Esophagus squamous epithelium (tissue), 5 donors: ENCODE measurements around the gene SNX10. TPM values are rescaled to one million over a fixed set of nuclear protein-coding genes. Genes with fewer than 3 reads are reported as not detected.

Source experiments
- DNase-seq: peaks from one replicate; lab custom pipeline; 2025; lab: John Stamatoyannopoulos, UW
- H3K27ac ChIP-seq, 4 donors: fragments of 200-600 bp; sonication (generic); one replicate each; pipeline ENCODE4 v1.5.1; 2016 to 2019; ENCODE audit warnings: mild to moderate bottlenecking in 1 of 4
- H3K27me3 ChIP-seq, 4 donors: fragments of 200-600 bp; sonication (generic); 1 replicate in 3 of 4; 2 replicates in 1 of 4; pipeline versions ENCODE4 v1.5.1 to v1.6.0; 2017 to 2021; ENCODE audit warnings: antibody characterized with exemption in 1 of 4
- H3K36me3 ChIP-seq, 3 donors: fragments of 200-600 bp; sonication (generic); one replicate each; pipeline ENCODE4 v1.5.1; 2016 to 2019
- H3K4me1 ChIP-seq, 3 donors: fragments of 200-600 bp; sonication (generic); one replicate each; pipeline ENCODE4 v1.5.1; 2017 to 2019
- H3K4me3 ChIP-seq, 4 donors: fragments of 200-600 bp; sonication (generic); 1 replicate in 3 of 4; 2 replicates in 1 of 4; pipeline ENCODE4 v1.5.1; 2016 to 2019; ENCODE audit warnings: mild to moderate bottlenecking in 2 of 4, moderate library complexity in 1 of 4
- H3K9me3 ChIP-seq, 3 donors: fragments of 200-600 bp; sonication (generic); one replicate each; pipeline ENCODE4 v1.5.1; 2016 to 2019
- POLR2A ChIP-seq, 4 donors: fragments of 450-650 bp; IDR thresholded peaks; one replicate each; pipeline ENCODE4 v1.6.1; 2017; ENCODE audit warnings: antibody characterized with exemption in 4 of 4, mild to moderate bottlenecking in 4 of 4, moderate library complexity in 3 of 4
- WGBS, 2 donors: methylation state at CpG; one replicate each; pipeline ENCODE4 v1.1.5; 2018; 5-methylcytosine and 5-hydroxymethylcytosine counted together
- intact Hi-C: fragments of 100-400 bp; cut with DNase I; formaldehyde crosslinking; loops from one replicate; pipeline ENCODE4 v1.15.0; 2022
- total RNA-seq, 4 donors: library from RNA; depleted of rRNA; stranded (reverse); fragments of >200 nt; gene quantifications; one replicate each; pipeline ENCODE4 v1.1.0, GENCODE V29; 2016
- TF ChIP-seq, protein P1 (sequence below), 6 experiments: fragments of 450-650 bp in 4 of 6; fragments of 200-600 bp in 2 of 6; sonication (generic) in 2 of 6; IDR thresholded peaks; one replicate each; pipeline ENCODE4 v1.5.1; 2016 to 2019; ENCODE audit warnings: antibody characterized with exemption in 6 of 6, mild to moderate bottlenecking in 4 of 6, moderate library complexity in 4 of 6
- donor health status: DM: yes; HTN: yes; CAD: no.

The SNX10 gene
- total RNA-seq, 4 donors from 2014 or later: 2.7 to 7.4 (median 3.6) TPM; not detected in 1

DNA sequence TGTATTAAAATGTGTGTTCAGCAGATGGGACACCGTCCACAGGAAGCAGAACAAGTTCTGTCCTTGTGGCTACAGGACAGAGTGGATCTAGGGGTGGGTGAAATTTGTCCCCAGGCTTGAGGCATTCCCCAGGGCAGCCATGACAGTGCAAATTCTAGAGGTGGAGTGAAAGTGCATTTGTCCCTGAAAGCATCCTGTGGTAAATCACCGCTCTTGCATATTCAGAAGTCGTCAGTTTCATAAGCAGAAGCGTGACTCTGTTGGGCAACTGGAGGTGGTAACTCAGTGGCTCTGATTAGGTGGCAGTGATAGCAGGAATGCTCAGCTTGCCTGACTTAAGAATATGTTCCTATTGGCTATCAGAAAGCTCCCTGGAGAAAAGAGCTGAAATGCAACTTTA is 96.6 kb downstream of the SNX10 start:
- Histone ChIP-seq H3K9me3 (no peaks in the 10 kb centered on the region), H3K4me3 (no peak overlapping the region), H3K27ac (no peak overlapping the region), H3K4me1 (no peaks in the 10 kb centered on the region), H3K36me3 (no peaks in the 10 kb centered on the region), H3K27me3 (peaks cover 0 to 90% (median 0%) of the 10 kb centered on the region in 4 donors)
- intact Hi-C loops: no loop called here
- 57 to 80% methylated on average over 4 of the region's 4 CpGs for whole genome bisulfite sequencing, 2 donors
- no peak for TF ChIP-seq POLR2A (IDR thresholded peaks at IDR 0.05)
- TF ChIP-seq, protein P1, sequence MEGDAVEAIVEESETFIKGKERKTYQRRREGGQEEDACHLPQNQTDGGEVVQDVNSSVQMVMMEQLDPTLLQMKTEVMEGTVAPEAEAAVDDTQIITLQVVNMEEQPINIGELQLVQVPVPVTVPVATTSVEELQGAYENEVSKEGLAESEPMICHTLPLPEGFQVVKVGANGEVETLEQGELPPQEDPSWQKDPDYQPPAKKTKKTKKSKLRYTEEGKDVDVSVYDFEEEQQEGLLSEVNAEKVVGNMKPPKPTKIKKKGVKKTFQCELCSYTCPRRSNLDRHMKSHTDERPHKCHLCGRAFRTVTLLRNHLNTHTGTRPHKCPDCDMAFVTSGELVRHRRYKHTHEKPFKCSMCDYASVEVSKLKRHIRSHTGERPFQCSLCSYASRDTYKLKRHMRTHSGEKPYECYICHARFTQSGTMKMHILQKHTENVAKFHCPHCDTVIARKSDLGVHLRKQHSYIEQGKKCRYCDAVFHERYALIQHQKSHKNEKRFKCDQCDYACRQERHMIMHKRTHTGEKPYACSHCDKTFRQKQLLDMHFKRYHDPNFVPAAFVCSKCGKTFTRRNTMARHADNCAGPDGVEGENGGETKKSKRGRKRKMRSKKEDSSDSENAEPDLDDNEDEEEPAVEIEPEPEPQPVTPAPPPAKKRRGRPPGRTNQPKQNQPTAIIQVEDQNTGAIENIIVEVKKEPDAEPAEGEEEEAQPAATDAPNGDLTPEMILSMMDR (IDR thresholded peaks at IDR 0.05): no peak
- no peak for DNase-seq

DNA sequence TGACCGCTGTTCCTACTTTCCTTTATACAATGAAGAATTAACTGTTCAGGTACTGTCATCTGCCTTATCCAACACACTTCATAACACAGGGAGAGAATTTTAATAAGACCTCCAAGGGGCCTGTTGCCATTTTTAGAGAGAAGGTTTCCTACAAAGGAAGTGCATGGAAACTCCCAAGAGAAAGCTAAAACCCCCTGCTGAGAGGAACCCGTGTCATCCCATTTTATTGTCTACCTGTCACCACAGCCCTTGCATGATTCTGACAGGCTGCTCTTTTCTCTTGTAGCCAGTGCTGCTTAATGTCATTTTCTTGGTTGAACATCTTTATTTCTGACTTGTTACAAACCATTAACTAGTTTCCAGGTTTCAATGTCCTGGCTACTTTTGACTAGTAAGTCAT is 98.4 kb downstream of the SNX10 start:
- intact Hi-C loops: no loop called here
- H3K4me3 ChIP-seq: no peak overlapping the region
- H3K27me3 ChIP-seq: peaks cover 0 to 78% (median 0%) of the 10 kb centered on the region in 4 donors
- no peaks in the 10 kb centered on the region for H3K9me3 ChIP-seq
- no peak for TF ChIP-seq POLR2A (IDR thresholded peaks at IDR 0.05)
- TF ChIP-seq, protein P1 (IDR thresholded peaks at IDR 0.05): no peak
- H3K36me3 ChIP-seq: no peaks in the 10 kb centered on the region
- WGBS, 2 donors: 69 to 79% methylated on average over 2 of the region's 2 CpGs
- no peak overlapping the region for H3K27ac ChIP-seq
- no peaks in the 10 kb centered on the region for H3K4me1 ChIP-seq
- no peak for DNase-seq

DNA sequence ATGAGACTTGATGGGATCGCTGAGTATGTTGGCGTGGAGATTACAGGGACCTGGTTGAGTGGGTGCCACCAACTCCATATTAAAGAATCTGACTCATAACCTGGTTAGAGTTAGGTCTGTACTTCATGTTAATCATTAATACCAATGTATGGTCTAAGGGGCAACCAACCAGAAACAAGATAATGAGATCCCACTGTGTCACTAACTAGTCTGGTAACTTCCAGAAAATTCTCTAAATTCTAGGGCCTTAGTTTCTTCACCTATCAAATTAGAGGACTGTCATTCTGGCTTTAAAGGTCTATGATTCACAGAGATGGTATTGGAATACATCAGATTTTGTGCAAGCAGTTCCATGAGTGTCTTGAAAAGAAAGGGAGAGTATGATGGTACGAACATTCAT is 102.2 kb downstream of the SNX10 start:
- H3K4me1 ChIP-seq: peaks cover 0 to 18% (median 0%) of the 10 kb centered on the region in 3 donors
- intact Hi-C loops: no loop called here
- no peaks in the 10 kb centered on the region for H3K36me3 ChIP-seq
- H3K27me3 ChIP-seq: peaks cover 0 to 61% (median 0%) of the 10 kb centered on the region in 4 donors
- no peak overlapping the region for H3K4me3 ChIP-seq
- no peaks in the 10 kb centered on the region for H3K9me3 ChIP-seq
- TF ChIP-seq, protein P1 (IDR thresholded peaks at IDR 0.05): no peak
- TF ChIP-seq POLR2A (IDR thresholded peaks at IDR 0.05): no peak
- no peak for DNase-seq
- WGBS, 2 donors: 94 to 100% methylated on average over 3 of the region's 3 CpGs
- H3K27ac ChIP-seq: no peak overlapping the region

DNA sequence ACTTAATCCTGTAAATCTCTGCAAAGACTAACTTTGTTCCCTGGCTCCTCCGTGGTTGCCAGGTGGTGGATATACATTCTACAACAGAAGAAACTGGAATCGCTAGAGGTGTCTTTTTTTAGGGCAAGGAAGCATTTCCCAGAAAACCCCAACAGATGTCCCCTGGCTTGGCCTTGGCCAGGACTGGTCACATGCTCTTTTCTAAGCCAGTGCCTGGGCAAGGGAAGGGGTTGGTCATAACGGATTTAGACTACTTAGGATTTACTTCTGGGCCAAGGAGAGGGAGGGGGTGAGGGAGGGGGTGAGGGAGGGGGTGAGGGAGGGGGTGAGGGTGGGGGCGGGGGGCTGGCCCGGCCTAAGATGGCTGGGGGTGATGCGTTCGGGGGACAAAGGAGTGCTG is 105.7 kb downstream of the SNX10 start:
- no peaks in the 10 kb centered on the region for H3K36me3 ChIP-seq
- peaks cover 0 to 38% (median 0%) of the 10 kb centered on the region in 4 donors for H3K27me3 ChIP-seq
- intact Hi-C loops: no loop called here
- TF ChIP-seq, protein P1 (IDR thresholded peaks at IDR 0.05): no peak
- no peak for TF ChIP-seq POLR2A (IDR thresholded peaks at IDR 0.05)
- no peak for DNase-seq
- no peak overlapping the region for H3K4me3 ChIP-seq
- 26 to 67% methylated on average over 3 to 4 of the region's 7 CpGs for WGBS, 2 donors
- H3K27ac ChIP-seq: peak overlapping the region; percentile 44 to 82 (median 77)
- H3K9me3 ChIP-seq: no peaks in the 10 kb centered on the region
- peaks cover 4 to 29% (median 6%) of the 10 kb centered on the region in 3 donors for H3K4me1 ChIP-seq

DNA sequence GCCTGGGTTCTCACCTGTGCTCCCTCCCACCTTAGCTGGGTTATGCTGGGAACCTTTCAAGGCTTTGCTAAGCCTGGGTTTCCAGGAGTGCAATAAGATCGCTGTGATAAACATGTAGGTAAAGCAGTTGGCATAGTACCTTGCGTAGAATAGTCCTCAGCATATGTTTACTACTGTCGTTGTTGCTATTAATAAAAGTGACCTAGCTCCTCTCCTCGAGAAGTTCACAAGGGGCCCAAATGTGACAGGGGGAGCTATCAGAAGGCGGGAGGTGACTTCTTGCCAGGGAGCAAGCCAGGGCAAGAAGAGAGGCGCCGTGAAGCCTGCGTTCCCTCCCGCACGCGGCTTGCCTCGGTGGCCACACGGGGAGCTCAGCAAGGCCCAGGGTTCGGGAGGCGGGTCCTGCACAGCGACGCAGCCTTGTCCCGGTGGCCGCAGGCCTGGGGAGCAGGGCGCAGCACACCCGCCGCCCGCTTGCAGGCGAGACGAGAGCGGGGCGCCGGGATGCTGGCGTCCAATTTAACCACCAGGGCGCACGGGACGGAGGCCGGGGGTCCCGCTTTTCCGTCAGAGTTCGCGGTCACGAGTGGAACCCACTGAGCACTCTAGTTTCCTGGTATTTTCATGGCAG is 106.2 kb downstream of the SNX10 start:
- H3K9me3 ChIP-seq: no peaks in the 10 kb centered on the region
- TF ChIP-seq, protein P1 (IDR thresholded peaks at IDR 0.05): peak in 1 of 6 experiments; percentile 21
- no peak for TF ChIP-seq POLR2A (IDR thresholded peaks at IDR 0.05)
- WGBS, 2 donors: 17 to 71% methylated on average over 1 to 4 of the region's 38 CpGs
- H3K27me3 ChIP-seq: peaks cover 0 to 36% (median 0%) of the 10 kb centered on the region in 4 donors
- no peak for DNase-seq
- intact Hi-C loops: no loop called here
- H3K27ac ChIP-seq: peak overlapping the region; percentile 44 to 82 (median 77)
- H3K36me3 ChIP-seq: no peaks in the 10 kb centered on the region
- H3K4me3 ChIP-seq: peak overlapping the region; percentile 42 to 82 (median 54)
- H3K4me1 ChIP-seq: peaks cover 4 to 29% (median 6%) of the 10 kb centered on the region in 3 donors
